Transverse colon (tissue), 4 donors: ENCODE results near the gene GNAT3. TPM values are rescaled to one million over a fixed set of nuclear protein-coding genes. Genes with fewer than 3 reads are reported as not detected.

ENCODE experiments used
- DNase-seq: peaks from one replicate; pipeline ENCODE4 v3.0.0-alpha.2; 2019
- H3K27ac ChIP-seq, 4 donors: fragments of 200-600 bp; sonication (generic); 2 replicates each; pipeline ENCODE4 v1.5.1; 2016 to 2018; ENCODE audit warnings: inconsistent platforms in 4 of 4
- H3K27me3 ChIP-seq: fragments of 200-600 bp; sonication (generic); 2 replicates; pipeline ENCODE4 v1.5.1; 2017; ENCODE audit warnings: inconsistent platforms
- H3K36me3 ChIP-seq, 4 donors: fragments of 200-600 bp; sonication (generic); 2 replicates each; pipeline ENCODE4 v1.5.1; 2017 to 2019; ENCODE audit warnings: inconsistent platforms in 4 of 4
- H3K4me1 ChIP-seq, 4 donors: fragments of 200-600 bp; sonication (generic); 2 replicates each; pipeline ENCODE4 v1.5.1; 2017 to 2020; ENCODE audit warnings: inconsistent platforms in 4 of 4
- H3K4me3 ChIP-seq, 4 donors: fragments of 200-600 bp; sonication (generic); 1 replicate in 1 of 4; 2 replicates in 3 of 4; pipeline versions ENCODE4 v1.5.1 to v1.6.1; 2017 to 2019; ENCODE audit warnings: inconsistent platforms in 4 of 4
- H3K9me3 ChIP-seq, 2 donors: fragments of 200-600 bp; sonication (generic); 2 replicates each; pipeline ENCODE4 v1.5.1; 2017 to 2019; ENCODE audit warnings: inconsistent platforms in 2 of 2
- CTCF ChIP-seq, 5 experiments: fragments of 200-600 bp in 3 of 5; fragments of 450-650 bp in 2 of 5; sonication (generic) in 3 of 5; IDR thresholded peaks; 1 replicate in 2 of 5; 2 replicates in 3 of 5; pipeline ENCODE4 v1.5.1; 2016 to 2017; ENCODE audit warnings: antibody characterized with exemption in 5 of 5, inconsistent platforms in 3 of 5, mild to moderate bottlenecking in 2 of 5, moderate library complexity in 1 of 5
- EP300 ChIP-seq: sonication (generic); formaldehyde crosslinking; IDR thresholded peaks from one replicate; pipeline ENCODE4 v1.6.1; 2017; ENCODE audit warnings: antibody characterized with exemption, low read depth
- POLR2A ChIP-seq: fragments of 450-650 bp; IDR thresholded peaks from one replicate; pipeline ENCODE4 v1.6.1; 2016; ENCODE audit warnings: antibody characterized with exemption, mild to moderate bottlenecking, moderate library complexity
- POLR2AphosphoS5 ChIP-seq, 3 donors: sonication (generic); formaldehyde crosslinking; IDR thresholded peaks; one replicate each; pipeline ENCODE4 v1.6.1; 2016; ENCODE audit warnings: antibody characterized with exemption in 3 of 3
- WGBS, 2 donors: methylation state at CpG; one replicate each; pipeline ENCODE4 v1.1.5; 2018; ENCODE audit warnings: low coverage in 1 of 2; 5-methylcytosine and 5-hydroxymethylcytosine counted together
- in situ Hi-C, 4 donors: fragments of 200-750 bp; cut with MboI; loops; one replicate each; pipeline versions ENCODE4 v1.15.0 to v1.15.1; 2017; ENCODE audit warnings: low sequenced_read_pairs in 3 of 4, low pct_ligation_motif_present in 1 of 4, low pct_unique_long_range_greater_than_20kb in 1 of 4
- intact Hi-C: fragments of 100-400 bp; cut with DNase I; formaldehyde crosslinking; loops from one replicate; pipeline ENCODE4 v1.15.1; 2023; ENCODE audit warnings: low total_unique reads
- total RNA-seq, 4 donors: library from RNA; depleted of rRNA; stranded (reverse); fragments of >200 nt; gene quantifications; one replicate each; pipeline ENCODE4 v1.1.0, GENCODE V29; 2016

The GNAT3 gene
- total RNA-seq, 4 donors from 2014 or later: not detected

GRCh38 chr7:80528689-80529088, 16.8 kb upstream of the GNAT3 start:
- WGBS, 2 donors: 83 to 100% methylated on average over 1 to 2 of the region's 2 CpGs
- no peaks in the 10 kb centered on the region for H3K27me3 ChIP-seq
- intact Hi-C loops: no loop called here
- no peak overlapping the region for H3K27ac ChIP-seq
- H3K9me3 ChIP-seq: no peaks in the 10 kb centered on the region
- in situ Hi-C loops: no loop called here
- DNase-seq: no peak
- no peak overlapping the region for H3K4me3 ChIP-seq
- H3K4me1 ChIP-seq: no peaks in the 10 kb centered on the region
- no peaks in the 10 kb centered on the region for H3K36me3 ChIP-seq
- TF ChIP-seq EP300: no peak
- TF ChIP-seq POLR2AphosphoS5 (IDR thresholded peaks at IDR 0.05): no peak
- TF ChIP-seq POLR2A: no peak
- TF ChIP-seq CTCF (IDR thresholded peaks at IDR 0.05): no peak

GRCh38 chr7:80526472-80526871, 14.6 kb upstream of the GNAT3 start:
- WGBS, 2 donors: 83 to 94% methylated on average over 4 of the region's 4 CpGs
- Histone ChIP-seq H3K4me1 (no peaks in the 10 kb centered on the region), H3K36me3 (no peaks in the 10 kb centered on the region), H3K9me3 (no peaks in the 10 kb centered on the region), H3K27ac (no peak overlapping the region), H3K4me3 (no peak overlapping the region), H3K27me3 (no peaks in the 10 kb centered on the region)
- DNase-seq: no peak
- in situ Hi-C loops: no loop called here
- intact Hi-C loops: no loop called here
- TF ChIP-seq POLR2AphosphoS5 (IDR thresholded peaks at IDR 0.05) (no peak), CTCF (IDR thresholded peaks at IDR 0.05) (no peak), POLR2A (no peak), EP300 (no peak)

- Histone ChIP-seq H3K36me3 (no peaks in the 10 kb centered on the region), H3K4me1 (no peaks in the 10 kb centered on the region), H3K27me3 (no peaks in the 10 kb centered on the region), H3K9me3 (no peaks in the 10 kb centered on the region), H3K27ac (no peak overlapping the region), H3K4me3 (no peak overlapping the region)
- intact Hi-C loops: no loop called here
- in situ Hi-C loops: no loop called here
- TF ChIP-seq CTCF (IDR thresholded peaks at IDR 0.05) (no peak), POLR2AphosphoS5 (IDR thresholded peaks at IDR 0.05) (no peak), EP300 (no peak), POLR2A (no peak)
- 91 to 93% methylated on average over 5 to 9 of the region's 9 CpGs for WGBS, 2 donors
- no peak for DNase-seq
Measured at GRCh38 chr7:80524693-80525092, 12.8 kb upstream of the GNAT3 start.

- H3K4me1 ChIP-seq: no peaks in the 10 kb centered on the region
- in situ Hi-C loops (no loop called here), intact Hi-C loops (no loop called here)
- no peaks in the 10 kb centered on the region for H3K9me3 ChIP-seq
- H3K27ac ChIP-seq: no peak overlapping the region
- no peak overlapping the region for H3K4me3 ChIP-seq
- WGBS, 2 donors: 47 to 60% methylated on average over 1 to 2 of the region's 2 CpGs
- H3K36me3 ChIP-seq: no peaks in the 10 kb centered on the region
- no peak for DNase-seq
- H3K27me3 ChIP-seq: no peaks in the 10 kb centered on the region
- TF ChIP-seq CTCF (IDR thresholded peaks at IDR 0.05): no peak
- no peak for TF ChIP-seq POLR2AphosphoS5 (IDR thresholded peaks at IDR 0.05)
- TF ChIP-seq POLR2A: no peak
- TF ChIP-seq EP300: no peak
Measured at GRCh38 chr7:80521809-80522208, 9.9 kb upstream of the GNAT3 start.
